Motor neuron (in vitro differentiated cells): ENCODE measurements around the gene MAN1A1. TPM values are rescaled to one million over a fixed set of nuclear protein-coding genes. Genes with fewer than 3 reads are reported as not detected.
A peak's percentile ranks its signal among the peaks of the same experiment; 100 is the strongest.

ENCODE experiments used
- ATAC-seq, 8 experiments: fragments of 200-7000 bp; cut with Tn5 transposase; replicated peaks in 6 of 8; 2 replicates each; pipeline ENCODE4 v1.8.0; 2021; ENCODE audit warnings: mild to moderate bottlenecking in 8 of 8, moderate library complexity in 8 of 8
- H3K27ac ChIP-seq, 2 donors: fragments of 250-450 bp; sonication (Bioruptor Pico); 2 replicates each; pipeline ENCODE4 v1.9.0; 2021; ENCODE audit warnings: antibody characterized with exemption in 2 of 2, mild to moderate bottlenecking in 2 of 2, moderate library complexity in 1 of 2
- H3K4me1 ChIP-seq, 2 donors: fragments of 250-450 bp; sonication (Bioruptor Pico); replicated peaks in 1 of 2; 2 replicates each; pipeline ENCODE4 v1.6.1; 2021; ENCODE audit warnings: antibody characterized with exemption in 2 of 2, mild to moderate bottlenecking in 2 of 2, moderate library complexity in 1 of 2
- H3K4me3 ChIP-seq, 5 donors: fragments of 250-450 bp; sonication (Bioruptor Pico); 2 replicates each; pipeline ENCODE4 v1.9.0; 2021; ENCODE audit warnings: antibody characterized with exemption in 5 of 5, mild to moderate bottlenecking in 5 of 5, moderate library complexity in 4 of 5
- WGBS, 10 experiments: fragments of 450-650 bp; shearing (Covaris generic); methylation state at CpG; one replicate each; pipeline ENCODE4 v1.0.0; 2022; 5-methylcytosine and 5-hydroxymethylcytosine counted together
- in situ Hi-C, 9 experiments: fragments of 400-800 bp; cut with MboI; loops; one replicate each; pipeline ENCODE4 v1.15.0; 2021; ENCODE audit warnings: low sequenced_read_pairs in 9 of 9, low pct_unique_long_range_greater_than_20kb in 2 of 9; ENCODE audit not compliant: unreplicated experiment in 9 of 9
- total RNA-seq, 8 experiments: library from RNA; unstranded; fragments of 300-600 nt; gene quantifications; 2 replicates each; pipeline versions ENCODE4 v1.2.3 to v1.2.4, GENCODE V29; 2022

The MAN1A1 gene
- total RNA-seq, 8 experiments from 2014 or later = 0.73 to 32.9 (median 4.5) TPM

GRCh38 chr6:119133400-119133799, 216.2 kb downstream of the MAN1A1 start:
- no peak overlapping the region for H3K4me3 ChIP-seq
- in situ Hi-C loops = loop anchor here in 2 of 9 experiments (25.0 kb wide), 2 partner anchors 204 to 579 kb away; partner anchors contain the start of gene MAN1A1 (in 1 of the 2)
- peaks cover 0 to 6% of the 10 kb centered on the region in 2 donors for H3K4me1 ChIP-seq
- ATAC-seq = no peak
- H3K27ac ChIP-seq = no peak overlapping the region
- WGBS, 10 experiments = 71 to 100% (median 97%) methylated on average over 1 to 3 of the region's 3 CpGs; no CpG with 5 or more reads in 4 of the 10 experiments

- in situ Hi-C loops = loop anchor here in 2 of 9 experiments (25.0 kb wide), 2 partner anchors 205 to 580 kb away; partner anchors contain the start of gene MAN1A1 (in 1 of the 2)
- H3K4me1 ChIP-seq = peaks cover 0 to 6% of the 10 kb centered on the region in 2 donors
- 50 to 86% (median 69%) methylated on average over 4 to 6 of the region's 6 CpGs; no CpG with 5 or more reads in 1 of the 10 experiments for WGBS, 10 experiments
- no peak overlapping the region for H3K27ac ChIP-seq
- H3K4me3 ChIP-seq = no peak overlapping the region
- ATAC-seq = no peak
Measured at GRCh38 chr6:119132261-119132981, 217.1 kb downstream of the MAN1A1 start.

GRCh38 chr6:119129968-119130484, 219.5 kb downstream of the MAN1A1 start:
- WGBS, 10 experiments = 0 to 94% (median 67%) methylated on average over 1 to 2 of the region's 2 CpGs; no CpG with 5 or more reads in 3 of the 10 experiments
- in situ Hi-C loops = loop anchor here in 2 of 9 experiments (25.0 kb wide), 2 partner anchors 207 to 582 kb away; partner anchors contain the start of gene MAN1A1 (in 1 of the 2)
- Histone ChIP-seq H3K27ac (no peak overlapping the region), H3K4me3 (no peak overlapping the region), H3K4me1 (peaks cover 0 to 6% of the 10 kb centered on the region in 2 donors)
- ATAC-seq = peak in 4 of 8 experiments; percentile 29 to 66 (median 44)

GRCh38 chr6:119129148-119129967, 220.2 kb downstream of the MAN1A1 start:
- Histone ChIP-seq H3K4me1 (peaks cover 0 to 6% of the 10 kb centered on the region in 2 donors), H3K27ac (no peak overlapping the region), H3K4me3 (no peak overlapping the region)
- in situ Hi-C loops = loop anchor here in 2 of 9 experiments (25.0 kb wide), 2 partner anchors 208 to 583 kb away; partner anchors contain the start of gene MAN1A1 (in 1 of the 2)
- ATAC-seq = peak; percentile 38 to 79 (median 53)
- 0 to 33% (median 3%) methylated on average over 1 to 4 of the region's 4 CpGs; no CpG with 5 or more reads in 2 of the 10 experiments for WGBS, 10 experiments

GRCh38 chr6:119128252-119128912, 221.2 kb downstream of the MAN1A1 start:
- Histone ChIP-seq H3K27ac (no peak overlapping the region), H3K4me1 (peaks cover 0 to 6% of the 10 kb centered on the region in 2 donors), H3K4me3 (no peak overlapping the region)
- no peak for ATAC-seq
- 33 to 94% (median 78%) methylated on average over 1 to 2 of the region's 2 CpGs; no CpG with 5 or more reads in 1 of the 10 experiments for WGBS, 10 experiments
- in situ Hi-C loops = loop anchor here in 2 of 9 experiments (25.0 kb wide), 2 partner anchors 209 to 584 kb away; partner anchors contain the start of gene MAN1A1 (in 1 of the 2)

GRCh38 chr6:119127627-119128026, 221.9 kb downstream of the MAN1A1 start:
- no peak for ATAC-seq
- no peak overlapping the region for H3K4me3 ChIP-seq
- H3K4me1 ChIP-seq = peaks cover 0 to 5% of the 10 kb centered on the region in 2 donors
- 67 to 100% (median 100%) methylated on average over 1 of the region's 1 CpG; no CpG with 5 or more reads in 5 of the 10 experiments for WGBS, 10 experiments
- no peak overlapping the region for H3K27ac ChIP-seq
- in situ Hi-C loops = loop anchor here in 2 of 9 experiments (25.0 kb wide), 2 partner anchors 210 to 585 kb away; partner anchors contain the start of gene MAN1A1 (in 1 of the 2)
